IPS DF 4.7 (cell line): Measurements from ENCODE around the gene TMTC1.

Source experiments
- DNase-seq: peaks from one replicate; pipeline ENCODE4 v3.0.0-alpha.2; 2013; ENCODE audit warnings: low spot score; ENCODE audit errors: extremely low read depth

Gene TMTC1

DNA sequence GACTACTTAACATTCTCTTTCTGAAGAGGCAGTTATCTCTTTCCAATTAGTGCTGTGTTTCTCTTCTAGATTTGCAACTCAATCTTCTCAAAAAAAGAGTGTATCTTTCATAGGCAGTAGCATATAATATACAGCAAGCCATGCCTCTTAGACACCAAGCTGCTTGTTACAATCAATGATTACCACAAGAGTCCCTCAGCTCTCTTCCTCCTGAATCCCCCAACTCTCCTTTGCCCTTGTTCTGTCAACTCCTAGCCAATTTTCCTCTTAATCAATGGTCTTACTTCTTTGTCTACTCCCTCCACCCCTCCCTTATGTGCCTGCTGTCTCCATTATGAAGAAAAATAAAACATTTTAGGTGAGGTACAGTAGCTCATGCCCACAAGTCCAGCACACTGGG lies 2.6 kb downstream of the TMTC1 start:
- no peak for DNase-seq

DNA sequence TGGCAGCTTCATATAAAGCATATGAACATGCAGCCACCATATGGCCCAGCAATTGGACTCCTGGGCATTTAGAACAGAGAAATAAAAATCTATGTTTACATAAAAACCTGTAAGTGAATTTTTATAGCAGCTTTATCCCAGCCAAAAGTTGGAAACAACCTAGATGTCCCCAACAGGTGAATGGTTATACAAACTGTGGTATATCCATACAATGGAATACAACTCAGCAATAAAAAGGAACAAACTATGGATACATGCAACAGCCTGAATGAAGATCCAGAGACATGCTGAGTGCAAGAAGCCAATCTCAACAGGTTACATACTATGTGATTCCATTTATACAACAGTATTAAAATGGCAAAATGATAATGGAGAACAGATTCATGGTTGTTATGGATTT lies 3.7 kb downstream of the TMTC1 start:
- DNase-seq: no peak

DNA sequence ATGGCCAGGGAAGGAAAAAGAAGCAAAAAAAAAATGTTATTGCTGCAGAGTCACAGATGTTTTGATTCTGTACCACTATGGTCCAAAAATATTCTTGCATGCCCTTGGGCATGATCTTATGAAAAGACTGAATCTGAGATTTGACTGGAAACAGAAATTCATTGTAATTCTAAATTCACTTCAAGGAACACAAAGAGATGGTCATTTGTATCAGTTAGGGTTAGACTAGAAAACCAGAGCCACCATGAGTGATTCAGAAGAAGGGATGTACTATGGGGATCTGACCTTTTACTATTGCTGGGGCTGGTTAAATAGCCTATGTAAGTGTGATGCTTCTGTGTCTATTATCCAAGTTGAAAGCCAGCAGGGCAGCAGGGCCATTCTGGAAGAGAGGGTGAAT lies 5.2 kb downstream of the TMTC1 start:
- no peak for DNase-seq

GRCh38 chr12:29773076-29773475 lies 10.7 kb downstream of the TMTC1 start:
- no peak for DNase-seq

DNA sequence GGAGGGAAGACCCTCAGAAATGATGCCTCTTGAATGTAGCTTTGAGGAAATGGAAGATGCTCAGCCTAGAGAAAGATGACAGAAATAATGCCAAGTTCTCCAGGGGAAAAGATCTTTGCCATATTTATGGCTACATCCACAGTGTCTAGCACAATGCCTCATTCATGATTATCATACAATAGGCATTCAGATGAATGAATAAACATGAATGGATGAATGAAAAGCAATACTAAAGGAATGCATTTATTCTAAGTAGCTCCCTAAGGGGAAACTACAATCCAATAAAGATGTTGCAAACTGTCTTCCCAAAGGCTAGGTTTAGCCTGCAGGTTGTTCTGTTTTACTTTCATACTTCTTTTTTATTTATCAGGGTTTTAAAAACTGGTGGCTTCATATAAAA lies 12.0 kb downstream of the TMTC1 start:
- no peak for DNase-seq

DNA sequence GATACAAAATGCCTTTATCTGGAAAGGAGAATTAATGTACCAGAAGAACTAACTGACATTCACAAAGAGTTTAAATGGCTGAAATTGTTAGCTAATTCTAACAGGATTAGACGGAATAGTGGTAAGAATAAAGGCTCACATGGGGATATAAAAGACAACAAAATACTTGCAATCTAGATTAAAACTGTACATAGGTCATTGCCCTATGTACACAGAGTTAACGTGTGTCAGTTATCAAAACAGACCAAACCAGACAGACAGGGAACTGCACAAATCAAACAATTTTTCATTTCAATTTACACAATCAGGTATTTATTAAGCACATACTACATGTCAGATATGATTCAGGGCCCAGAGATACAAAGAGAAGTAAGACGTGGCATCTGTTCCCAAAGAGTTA lies 12.6 kb downstream of the TMTC1 start:
- DNase-seq: no peak

- DNase-seq: no peak
These were observed 14.4 kb downstream of the TMTC1 start for GRCh38 chr12:29769162-29769858.

DNA sequence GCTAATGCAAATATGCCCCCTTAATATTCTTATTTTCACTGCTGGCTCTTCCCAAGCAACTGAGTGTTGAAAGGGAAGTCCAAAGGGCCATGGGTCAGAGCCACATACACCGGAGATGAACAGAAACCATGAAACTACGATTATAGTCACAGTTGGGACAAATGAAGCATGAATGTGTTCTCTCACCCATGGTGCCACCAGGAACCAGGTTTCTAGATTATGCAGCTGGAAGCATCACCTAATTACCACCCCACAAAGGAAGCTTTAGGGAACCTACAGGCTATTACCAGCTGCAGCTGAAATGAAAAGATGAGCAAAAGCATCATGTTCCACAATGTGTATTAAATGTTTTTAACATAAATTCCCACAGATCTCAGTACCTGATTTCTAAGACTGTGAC lies 15.4 kb downstream of the TMTC1 start:
- no peak for DNase-seq

DNA sequence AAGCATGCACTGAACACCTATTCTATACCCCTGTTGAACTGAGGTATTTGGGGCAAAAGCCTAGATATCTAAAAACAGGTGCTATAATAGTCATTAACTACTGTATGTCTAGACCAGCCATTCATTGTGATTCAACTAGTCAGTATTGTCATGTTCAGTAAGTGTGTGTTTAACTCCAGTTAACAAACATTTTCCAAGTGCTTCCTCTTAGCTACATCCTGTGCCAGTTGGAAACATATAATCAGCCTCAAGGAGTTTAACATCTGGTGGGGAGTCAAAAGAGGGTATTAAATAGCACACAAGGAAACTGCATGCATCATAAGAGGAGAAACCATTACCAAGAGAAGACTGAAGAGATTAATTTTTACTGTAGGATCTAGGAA lies 20.4 kb downstream of the TMTC1 start:
- no peak for DNase-seq

GRCh38 chr12:29762637-29763300 lies 21.0 kb downstream of the TMTC1 start:
- DNase-seq: no peak

DNA sequence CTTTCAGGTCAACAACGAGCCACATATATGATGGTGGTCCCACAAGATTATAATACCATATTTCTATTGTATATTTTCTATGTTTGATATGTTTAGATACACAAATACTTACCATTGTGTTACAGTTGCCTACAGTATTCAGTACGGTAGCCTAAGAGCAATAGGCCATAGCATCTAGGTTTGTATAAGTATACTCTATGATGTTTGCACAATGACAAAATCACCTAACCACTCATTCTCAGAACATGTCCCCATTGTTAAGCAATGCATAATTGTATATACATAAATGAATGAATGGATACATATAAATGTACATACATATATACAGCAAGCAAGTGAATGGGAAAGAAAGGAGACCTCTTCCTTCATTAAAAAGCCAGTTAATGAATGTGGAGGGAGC lies 23.8 kb downstream of the TMTC1 start:
- no peak for DNase-seq

DNA sequence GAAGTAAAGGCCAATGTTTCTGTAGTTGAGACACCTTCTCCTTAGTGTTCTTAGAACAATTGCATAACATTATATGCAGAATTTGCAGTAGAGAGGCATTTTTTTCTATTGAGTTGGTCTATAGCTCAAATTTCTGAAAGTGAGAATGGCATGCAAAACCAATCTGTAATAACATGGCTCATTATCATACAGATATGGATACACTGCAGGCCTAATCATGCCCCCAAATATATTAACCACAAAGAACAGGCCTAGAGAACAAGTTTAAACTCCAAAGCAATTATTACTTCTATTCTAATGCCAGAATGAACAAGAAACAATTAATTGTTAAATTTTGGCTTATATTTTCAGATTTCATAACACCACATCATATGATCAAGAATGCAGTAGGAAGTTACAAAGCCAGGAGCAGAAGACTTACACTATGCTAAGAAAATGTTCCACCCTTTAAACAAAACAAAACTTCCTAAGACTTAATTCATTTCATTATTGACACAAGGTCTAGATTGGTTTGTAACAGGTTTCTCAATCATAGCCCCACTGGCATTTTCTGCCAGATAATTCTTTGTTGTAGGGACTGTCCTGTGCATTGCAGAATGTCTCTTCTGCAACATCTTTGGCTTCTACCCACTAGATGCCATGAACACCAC lies 26.9 kb downstream of the TMTC1 start:
- no peak for DNase-seq

DNA sequence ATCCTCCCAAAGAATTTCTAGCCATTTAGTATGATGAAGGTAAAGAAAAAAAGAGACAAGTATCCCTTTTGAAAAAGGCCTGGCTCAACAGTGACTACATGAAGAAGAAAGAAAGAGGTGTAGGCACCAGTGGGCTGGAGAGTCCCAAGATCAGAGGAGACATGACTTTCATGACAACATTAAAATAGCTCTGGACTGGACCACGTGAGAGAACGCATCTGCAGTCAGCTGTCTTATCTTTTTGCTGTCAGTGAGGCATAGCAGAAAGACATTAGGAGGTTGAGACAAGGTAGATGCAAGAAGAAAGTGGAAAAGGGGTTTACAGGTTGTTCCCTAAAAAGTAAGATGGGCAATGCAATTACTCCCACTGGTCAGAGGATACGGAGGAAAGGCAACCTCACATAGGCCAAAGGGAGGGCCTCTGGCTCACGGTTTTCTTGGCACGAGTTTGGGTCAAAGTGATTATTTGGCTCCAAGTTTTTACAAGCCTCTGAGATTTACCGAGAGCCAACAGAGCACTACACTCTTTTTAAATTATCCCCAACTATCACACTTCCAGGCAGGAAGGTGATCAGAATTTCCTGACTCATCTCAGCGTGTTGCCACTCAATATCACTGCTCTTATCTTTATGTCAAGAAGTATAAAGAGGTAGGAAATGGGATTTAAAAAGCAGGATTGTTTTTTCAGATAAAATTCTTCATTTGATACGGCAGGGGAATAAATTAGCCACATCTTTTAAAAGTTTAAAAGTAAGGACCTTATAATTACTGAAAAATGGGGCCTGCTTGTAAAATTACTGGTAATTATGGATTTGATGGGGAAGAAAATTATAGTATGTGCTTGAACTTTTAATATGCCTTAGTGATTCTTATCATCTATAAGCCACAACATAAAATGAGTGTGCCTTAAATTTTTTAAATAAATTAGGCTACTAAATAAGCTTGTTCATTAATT lies 29.2 kb downstream of the TMTC1 start:
- no peak for DNase-seq

GRCh38 chr12:29752121-29752520 lies 31.6 kb downstream of the TMTC1 start:
- no peak for DNase-seq

GRCh38 chr12:29751676-29752075 lies 32.1 kb downstream of the TMTC1 start:
- DNase-seq: no peak

DNA sequence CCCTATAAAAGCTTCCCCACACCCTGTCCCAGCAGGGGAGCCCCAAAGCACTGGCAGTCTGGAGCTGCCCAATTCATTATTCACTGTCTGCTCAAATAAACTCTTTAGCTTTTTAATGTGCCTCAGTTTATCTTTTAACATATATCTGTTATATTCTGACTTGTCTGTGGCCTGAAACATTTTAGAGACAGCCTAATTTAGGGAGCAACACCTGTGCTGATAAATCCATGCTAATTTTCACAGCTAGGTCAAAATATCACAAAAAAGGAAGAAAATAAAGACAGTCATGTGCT lies 32.9 kb downstream of the TMTC1 start:
- DNase-seq: no peak

DNA sequence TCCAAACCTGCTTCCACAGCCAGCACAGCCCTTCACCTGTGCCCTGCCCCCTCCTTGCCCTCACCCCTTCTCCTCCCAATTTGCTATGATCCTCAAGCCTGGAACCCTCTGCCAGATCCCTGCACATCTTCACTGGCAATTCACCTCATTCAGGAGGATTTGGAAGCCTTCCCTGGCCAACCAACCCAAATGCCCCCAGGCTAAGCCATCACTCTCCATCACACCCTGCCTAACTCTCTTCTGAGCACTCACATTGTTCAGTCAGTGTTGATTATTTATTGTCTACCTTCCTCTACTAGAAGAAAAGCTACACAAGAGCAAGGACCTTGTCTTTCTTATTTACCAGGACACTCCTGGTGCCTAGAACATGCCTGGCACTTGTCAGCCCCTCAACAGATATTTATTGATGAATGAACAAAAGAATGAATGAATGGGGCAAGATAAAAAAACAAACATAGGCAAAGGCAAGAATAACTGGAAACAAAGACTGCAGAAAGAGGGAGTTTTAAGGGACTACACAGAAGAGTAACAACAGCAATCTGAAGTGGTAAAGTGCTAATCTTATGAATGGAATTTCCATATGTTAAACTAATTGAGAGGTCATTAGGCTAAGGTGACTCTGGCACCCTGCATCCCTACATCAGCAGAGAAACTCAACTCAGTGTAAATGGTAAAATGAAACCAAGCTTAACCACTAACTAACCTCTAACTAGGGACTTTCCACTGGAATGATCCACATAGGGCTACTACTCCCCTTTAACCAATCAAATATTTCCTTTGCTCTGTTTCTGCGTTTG lies 33.4 kb downstream of the TMTC1 start:
- no peak for DNase-seq

DNA sequence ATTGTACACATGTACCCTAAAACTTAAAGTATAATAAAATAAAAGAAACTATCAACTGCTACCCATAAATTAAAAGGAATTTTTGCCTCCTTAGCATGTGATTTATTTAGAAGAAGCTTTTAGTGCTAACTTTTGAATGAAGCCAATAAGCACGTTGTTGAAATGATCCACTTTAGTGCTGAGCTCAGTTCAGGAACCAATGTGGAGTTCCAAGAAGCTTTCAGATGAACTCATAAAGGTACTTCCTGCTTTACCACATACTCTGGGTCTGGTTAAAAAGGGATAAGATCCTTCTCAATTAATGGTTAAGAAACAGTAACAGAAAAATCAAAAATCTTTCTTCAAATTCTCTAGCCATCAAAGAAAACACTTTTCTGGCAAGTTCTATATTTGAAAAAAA lies 39.4 kb downstream of the TMTC1 start:
- no peak for DNase-seq

DNA sequence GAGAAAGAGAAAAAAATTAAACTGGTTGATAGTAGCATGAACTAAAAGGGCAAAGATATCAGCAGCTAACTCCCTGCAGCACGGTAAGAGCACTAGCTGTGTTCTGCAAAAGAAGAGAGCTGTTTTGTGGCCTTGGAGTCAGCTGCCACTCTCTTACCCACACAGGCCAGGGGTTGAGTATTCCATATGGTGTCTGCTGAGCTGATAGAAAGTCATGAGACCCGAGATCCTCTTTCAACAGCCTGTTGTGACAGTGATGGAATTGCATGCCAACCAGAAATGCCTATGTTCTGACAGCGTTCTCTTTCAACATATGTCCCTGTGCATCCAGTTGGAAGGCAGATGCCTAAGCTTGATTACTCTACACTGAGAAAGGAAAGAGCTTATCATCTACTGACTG lies 39.9 kb downstream of the TMTC1 start:
- DNase-seq: no peak

DNA sequence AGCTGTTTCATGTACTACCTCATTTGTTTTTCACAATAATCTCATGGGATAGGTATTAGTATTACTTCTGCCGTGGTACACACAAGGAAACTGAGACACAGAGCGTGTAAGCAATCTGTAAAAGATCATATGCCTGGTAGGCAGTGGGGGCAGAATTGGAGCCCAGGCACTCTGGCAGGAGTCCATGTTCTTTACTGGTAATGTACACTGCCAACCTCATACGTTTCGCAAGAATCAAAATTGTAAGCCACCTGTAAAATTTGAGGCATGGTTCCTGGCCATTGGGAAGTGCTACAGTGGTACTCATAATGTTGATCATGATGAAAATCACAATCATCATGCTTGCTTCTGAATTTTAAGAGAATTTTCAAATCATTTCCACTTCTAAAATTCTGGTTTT lies 40.7 kb downstream of the TMTC1 start:
- no peak for DNase-seq

DNA sequence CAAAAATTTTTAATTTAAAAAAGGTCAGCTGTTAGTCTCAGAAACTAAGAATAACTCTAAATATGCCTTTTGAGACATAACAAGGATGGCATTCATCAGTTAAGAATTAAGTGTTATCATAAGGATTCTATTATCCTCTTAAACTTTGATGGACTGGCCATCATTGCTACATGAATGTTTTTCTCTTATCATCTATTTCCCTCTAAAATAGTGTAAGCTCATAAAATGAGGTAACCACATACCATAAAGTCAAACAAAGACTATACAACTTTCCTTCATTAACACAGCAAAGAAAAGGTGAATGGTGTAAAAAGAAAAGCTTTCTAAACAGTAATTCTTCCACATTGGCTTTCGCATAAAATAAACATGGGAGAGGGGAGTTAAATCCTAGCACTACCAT lies 41.1 kb downstream of the TMTC1 start:
- DNase-seq: no peak
